Cardiac fibroblast (primary cell): ENCODE results near the gene ETV4.

Source experiments
- DNase-seq, 2 donors: peaks; one replicate each; pipeline versions ENCODE4 v3.0.0 to v3.0.0-alpha.2; 2010; ENCODE audit warnings: low read depth in 2 of 2
- H3K4me3 ChIP-seq, 2 donors: replicated peaks in 1 of 2; 1 replicate in 1 of 2; 2 replicates in 1 of 2; pipeline ENCODE4 v1.5.1; 2011; ENCODE audit warnings: low read depth in 2 of 2, low read length in 2 of 2, mild to moderate bottlenecking in 2 of 2, moderate library complexity in 1 of 2
- CTCF ChIP-seq: IDR thresholded peaks from one replicate; pipeline ENCODE4 v1.5.1; 2011; ENCODE audit warnings: low read depth, mild to moderate bottlenecking, low read length, inconsistent platforms

The ETV4 gene

GRCh38 chr17:43528988-43529814 lies 16.9 kb downstream of the ETV4 start:
- no peak for DNase-seq
- TF ChIP-seq CTCF, result no peak
- H3K4me3 ChIP-seq, result no peak overlapping the region

GRCh38 chr17:43528319-43528987 lies 17.7 kb downstream of the ETV4 start:
- H3K4me3 ChIP-seq, result no peak overlapping the region
- no peak for TF ChIP-seq CTCF
- DNase-seq, result peak in 1 of 2 donors; percentile 23

GRCh38 chr17:43526886-43527648 lies 19.1 kb downstream of the ETV4 start:
- no peak for DNase-seq
- no peak overlapping the region for H3K4me3 ChIP-seq
- TF ChIP-seq CTCF, result no peak

GRCh38 chr17:43524945-43525575 lies 21.1 kb downstream of the ETV4 start:
- H3K4me3 ChIP-seq, result no peak overlapping the region
- no peak for TF ChIP-seq CTCF
- DNase-seq, result peak; percentile 50 to 68

- no peak for DNase-seq
- H3K4me3 ChIP-seq, result no peak overlapping the region
- no peak for TF ChIP-seq CTCF
Observed at GRCh38 chr17:43521389-43521788, 24.8 kb downstream of the ETV4 start.

GRCh38 chr17:43517615-43518386 lies 28.3 kb downstream of the ETV4 start:
- H3K4me3 ChIP-seq, result no peak overlapping the region
- peak; percentile 68 to 83 for DNase-seq
- no peak for TF ChIP-seq CTCF
